ENCODE measurements around the gene STK32C. TPM values are rescaled to one million over a fixed set of nuclear protein-coding genes. Genes with fewer than 3 reads are reported as not detected.
A peak's percentile ranks its signal among the peaks of the same experiment; 100 is the strongest.

The STK32C gene
- total and polyA plus RNA-seq, 2 of the 4 experiments (the other 2 are of a cell fraction) = 5.0 to 8.3 TPM

DNA sequence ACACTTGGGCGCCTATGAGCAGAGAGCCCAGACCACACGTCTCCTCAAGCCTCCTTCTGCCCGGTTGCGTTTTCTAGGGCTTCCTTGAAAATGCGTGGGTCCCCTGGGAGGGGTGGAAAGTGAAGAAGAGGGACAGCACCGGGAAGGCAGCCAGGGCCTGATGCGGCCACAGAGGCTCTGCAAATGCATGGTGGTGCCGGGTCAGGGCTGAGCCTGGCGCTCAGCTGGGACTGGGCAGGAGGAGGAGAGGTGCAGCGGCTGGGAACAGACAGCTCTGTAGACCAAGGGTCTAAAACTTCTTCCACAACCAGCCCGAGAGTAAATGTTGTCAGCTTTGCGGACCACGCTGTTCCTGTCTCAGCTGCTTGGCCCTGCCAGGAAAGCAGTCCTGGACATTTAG is 119.4 kb downstream of the STK32C start:
- Histone ChIP-seq H3K9me3 (ENCODE audit: control insufficient read depth, insufficient read depth, low read length) (no peaks in the 10 kb centered on the region), H4K20me1 (ENCODE audit: insufficient read depth, low read length) (peaks cover 21% of the 10 kb centered on the region), H3K4me1 (ENCODE audit: control insufficient read depth, insufficient read depth, low read length) (peaks cover 4% of the 10 kb centered on the region; the same call in 1 of the 2 replicates), H3K27me3 (ENCODE audit: control insufficient read depth, insufficient read depth, low read length) (peaks cover 27% of the 10 kb centered on the region), H2BK20ac (ENCODE audit: low read depth, low read length) (no peak overlapping the region), H3K18ac (ENCODE audit: low read depth, low read length) (no peak overlapping the region), H3K9me1 (ENCODE audit: insufficient read depth, low read length) (no peaks in the 10 kb centered on the region; the same call in 1 of the 2 replicates), H3K4me2 (ENCODE audit: low read depth, low read length) (peak overlapping the region; percentile 82; the same call in 1 of the 2 replicates), H4K8ac (ENCODE audit: low read depth in 2 of 2, low read length in 2 of 2) (no peak overlapping the region), H3K9ac (ENCODE audit: low read depth, low read length) (no peak overlapping the region), H2BK15ac (ENCODE audit: low read depth, low read length) (no peak overlapping the region), H3K56ac (ENCODE audit: extremely low read depth, insufficient read depth, low read length) (no peak overlapping the region), H2AFZ (replicated peaks; ENCODE audit: low read length, poor library complexity) (no peak overlapping the region), H4K5ac (ENCODE audit: low read depth, low read length) (no peak overlapping the region), H3K79me1 (ENCODE audit: low read depth in 1 of 2, low read length in 2 of 2) (peaks cover 0 to 3% of the 10 kb centered on the region in 2 experiments; a peak in 1 of 4 replicates), H2AK5ac (ENCODE audit: low read depth, low read length) (no peak overlapping the region), H2BK120ac (ENCODE audit: low read depth, low read length) (no peak overlapping the region), H2BK5ac (ENCODE audit: low read depth, low read length, poor library complexity, severe bottlenecking) (no peak overlapping the region), H2AK9ac (replicated peaks; ENCODE audit: low read depth, low read length, poor library complexity) (no peak overlapping the region), H3K36me3 (ENCODE audit: control insufficient read depth, insufficient read depth, low read length) (peaks cover 13% of the 10 kb centered on the region), H3K4ac (ENCODE audit: low read depth, low read length) (no peak overlapping the region), H3K4me3 (ENCODE audit: insufficient read depth, low read depth, low read length) (peak overlapping the region; percentile 92; the same call in 1 of the 2 replicates), H3K14ac (replicated peaks; ENCODE audit: low read depth, low read length) (no peak overlapping the region), H3K27ac (ENCODE audit: insufficient read depth, low read length) (no peak overlapping the region), H3K23ac (ENCODE audit: low read depth, low read length) (no peak overlapping the region), H4K91ac (ENCODE audit: insufficient read depth, low read depth, low read length) (no peak overlapping the region)
- ChIA-PET POLR2A (ENCODE audit: unreplicated experiment) (no interaction called here), CTCF (no interaction called here)
- WGBS, 2 experiments (ENCODE audit: extremely low coverage in 2 of 2, insufficient read length in 1 of 2) = no CpG with 5 or more reads among the region's 13 CpGs
- peak; percentile 2; the same call in 1 of the 2 replicates for ATAC-seq (ENCODE audit: low read depth)
- dilution Hi-C loops (cut with HindIII; ENCODE audit: low sequenced_read_pairs, unreplicated experiment) = no loop called here
- no peak for DNase-seq
- TF ChIP-seq BHLHE40 (IDR thresholded peaks at IDR 0.05; ENCODE audit: low read depth, low read length) (no peak), SMC3 (IDR thresholded peaks at IDR 0.05; ENCODE audit: low read depth, low read length) (no peak)
- intact Hi-C loops (cut with micrococcal nuclease) = no loop called here
- BruUV-seq (replicated peaks) = no TSS peak
- in situ Hi-C loops (cut with MboI; ENCODE audit: low sequenced_read_pairs) = no loop called here
